SHP77 treated with DMSO at 0.1 percent for 48 hours (cell line): Measurements from ENCODE around the gene FBXO21.
A peak's percentile ranks its signal among the peaks of the same experiment; 100 is the strongest.
"Not testable (repeated sequence)": the region's sequence is repeated elsewhere in the genome, so short reads cannot be mapped to it uniquely, and the experiment has no call there.

Source experiments
- DNase-seq: peaks from one replicate; lab custom pipeline; 2025; lab: John Stamatoyannopoulos, UW

FBXO21 gene

DNA sequence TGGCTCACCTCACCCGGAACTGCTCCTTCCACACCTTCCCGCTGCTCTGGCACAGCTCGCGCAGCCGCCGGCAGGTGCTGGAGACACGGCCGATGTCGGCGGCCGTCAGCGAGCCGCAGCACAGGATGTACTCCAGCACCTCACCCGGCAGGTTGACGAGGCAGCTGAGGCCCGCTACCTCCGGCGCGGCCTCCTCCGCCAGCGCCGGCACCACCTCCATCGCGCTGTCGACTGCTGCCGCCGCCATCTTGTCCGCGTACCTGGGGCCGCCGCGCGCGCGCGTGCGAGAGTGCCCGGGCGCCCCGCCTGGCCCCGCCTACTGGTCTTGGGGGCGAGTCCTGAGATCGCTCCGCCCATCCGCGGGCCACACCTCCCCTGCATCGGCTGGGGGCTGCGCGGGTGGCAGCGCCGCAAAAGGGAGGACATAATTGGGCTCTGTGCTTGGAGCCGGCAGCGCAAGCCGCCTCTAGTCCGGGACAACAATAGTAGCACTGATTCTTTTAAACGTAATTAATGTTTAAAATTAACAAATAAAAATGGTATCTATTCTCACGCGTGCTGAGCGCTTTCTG lies at the start of gene FBXO21:
Gene FBXO21 (minus strand): TSS at position 261 of the 572 bp plus-strand sequence. CDS start 14 bp downstream, at position 247.
- peak; percentile 73 for DNase-seq

- peak; percentile 19 for DNase-seq
These were observed 46.3 kb upstream of the FBXO21 start for GRCh38 chr12:117236456-117237001.

- DNase-seq, result no peak
These were observed 45.0 kb upstream of the FBXO21 start for GRCh38 chr12:117235261-117235660.

GRCh38 chr12:117234441-117234840 lies 44.2 kb upstream of the FBXO21 start:
- no peak for DNase-seq

DNA sequence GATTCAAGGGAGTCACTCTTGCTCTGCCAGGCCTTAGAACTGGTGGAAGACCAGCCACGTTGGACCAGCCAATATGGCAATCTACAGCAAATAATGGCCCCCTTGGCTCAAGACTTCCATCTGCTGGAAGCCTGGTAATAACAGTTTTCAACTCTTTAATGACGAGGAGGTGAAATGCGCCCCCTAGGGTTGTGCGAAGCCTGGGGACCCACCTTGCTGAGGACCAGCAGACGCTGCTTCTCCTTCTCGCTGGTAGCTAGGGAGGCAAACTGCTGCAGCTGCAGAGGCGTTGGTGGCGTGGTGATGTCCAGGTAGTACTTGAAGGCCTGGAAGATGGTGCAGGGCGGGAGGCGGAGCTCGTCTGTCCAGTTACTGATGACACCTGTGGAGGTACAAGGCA lies 41.5 kb upstream of the FBXO21 start:
- no peak for DNase-seq

DNA sequence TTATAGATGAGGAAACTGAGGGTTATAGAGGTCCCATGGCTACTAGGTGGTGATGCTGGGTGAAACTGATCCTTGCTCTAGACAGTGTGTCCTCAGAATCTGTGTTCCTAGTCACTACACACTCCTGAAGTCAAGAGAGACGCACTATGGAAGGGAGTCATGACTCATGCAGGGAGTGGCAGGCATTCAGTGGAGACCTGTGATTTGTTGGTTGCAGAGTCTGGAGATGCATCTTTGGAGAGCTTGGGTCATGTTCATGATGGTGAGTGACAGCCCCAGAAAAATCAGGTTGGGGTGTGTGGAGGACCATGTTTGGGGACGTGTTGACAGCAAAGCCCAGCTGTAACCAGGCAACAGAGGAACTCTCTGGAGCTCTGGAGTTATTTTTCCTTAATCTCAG lies 38.0 kb upstream of the FBXO21 start:
- DNase-seq, result no peak

DNA sequence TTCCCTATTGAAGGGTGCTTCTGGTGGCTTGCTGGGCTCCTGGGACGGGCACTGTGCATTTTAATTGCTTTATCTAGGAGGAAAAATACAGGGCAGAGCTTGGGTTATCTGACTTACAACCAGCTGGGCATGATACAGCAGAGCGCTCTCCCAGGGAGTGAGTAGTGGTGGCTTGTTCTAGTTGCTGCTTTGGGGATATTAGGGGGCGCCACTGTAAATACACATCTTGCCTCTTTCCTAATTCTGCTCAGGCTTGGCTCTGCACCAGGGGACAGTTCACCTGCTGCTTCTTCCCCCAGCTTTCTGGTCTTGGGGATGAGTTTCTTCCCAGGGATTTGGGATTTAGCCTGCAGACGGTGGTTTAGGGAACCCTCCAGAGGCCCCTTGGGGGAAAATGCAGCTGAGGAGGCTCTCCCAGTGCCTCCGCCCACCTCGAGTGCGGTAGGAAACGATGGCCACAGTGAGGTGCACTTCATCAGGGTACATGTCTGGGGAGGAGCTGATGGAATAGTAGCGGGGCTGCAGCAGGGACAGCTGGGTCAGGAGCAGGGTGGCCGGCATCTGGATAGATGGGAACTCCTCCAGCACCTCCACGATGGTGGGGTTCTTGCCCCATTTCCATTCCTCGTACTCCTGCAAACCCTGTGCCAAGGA lies 36.9 kb upstream of the FBXO21 start:
- no peak for DNase-seq

- DNase-seq, result no peak
These were observed 36.2 kb upstream of the FBXO21 start for GRCh38 chr12:117226505-117226904.

GRCh38 chr12:117225179-117225578 lies 34.9 kb upstream of the FBXO21 start:
- no peak for DNase-seq

DNA sequence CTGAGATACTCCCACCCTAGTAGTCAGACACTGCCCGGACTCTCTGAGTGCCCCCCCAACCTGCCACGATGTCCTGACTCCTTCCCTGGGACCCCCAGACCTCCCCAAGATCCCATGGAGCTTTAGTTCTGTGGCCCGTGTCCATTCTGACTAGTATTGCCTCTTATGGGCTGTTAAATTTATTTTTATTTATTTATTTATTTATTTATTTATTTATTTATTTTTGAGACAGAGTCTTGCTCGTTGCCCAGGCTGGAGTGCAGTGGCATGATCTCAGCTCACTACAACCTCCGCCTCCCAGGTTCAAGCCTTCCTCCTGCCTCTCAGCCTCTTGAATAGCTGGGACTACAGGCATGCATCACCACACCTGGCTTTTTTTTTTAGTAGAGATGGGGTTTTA lies 30.7 kb upstream of the FBXO21 start:
- not testable (repeated sequence) for DNase-seq

DNA sequence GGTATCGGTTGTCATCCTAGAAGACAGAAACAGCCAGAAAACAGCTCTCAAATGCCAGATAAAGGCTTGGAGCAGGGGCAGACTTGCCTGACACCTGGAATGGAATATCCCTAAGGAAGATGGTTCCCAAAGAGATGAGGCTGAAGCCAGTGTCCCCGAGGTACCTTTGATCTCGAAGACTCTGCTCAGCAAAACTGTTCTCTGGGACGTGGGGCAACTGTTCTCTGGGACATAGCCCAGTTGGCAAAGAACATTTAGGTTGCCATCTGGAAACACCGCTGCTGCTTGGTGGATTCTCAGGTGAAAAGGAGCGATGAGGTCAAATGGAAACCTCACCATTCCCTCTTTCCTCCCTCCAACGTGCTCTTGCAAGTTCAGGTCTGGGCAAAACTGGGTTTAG lies 27.9 kb upstream of the FBXO21 start:
- no peak for DNase-seq

GRCh38 chr12:117216686-117217085 lies 26.4 kb upstream of the FBXO21 start:
- DNase-seq, result no peak

- no peak for DNase-seq
These were observed 24.5 kb upstream of the FBXO21 start for GRCh38 chr12:117214797-117215196.

GRCh38 chr12:117213295-117213808 lies 23.1 kb upstream of the FBXO21 start:
- DNase-seq, result no peak

DNA sequence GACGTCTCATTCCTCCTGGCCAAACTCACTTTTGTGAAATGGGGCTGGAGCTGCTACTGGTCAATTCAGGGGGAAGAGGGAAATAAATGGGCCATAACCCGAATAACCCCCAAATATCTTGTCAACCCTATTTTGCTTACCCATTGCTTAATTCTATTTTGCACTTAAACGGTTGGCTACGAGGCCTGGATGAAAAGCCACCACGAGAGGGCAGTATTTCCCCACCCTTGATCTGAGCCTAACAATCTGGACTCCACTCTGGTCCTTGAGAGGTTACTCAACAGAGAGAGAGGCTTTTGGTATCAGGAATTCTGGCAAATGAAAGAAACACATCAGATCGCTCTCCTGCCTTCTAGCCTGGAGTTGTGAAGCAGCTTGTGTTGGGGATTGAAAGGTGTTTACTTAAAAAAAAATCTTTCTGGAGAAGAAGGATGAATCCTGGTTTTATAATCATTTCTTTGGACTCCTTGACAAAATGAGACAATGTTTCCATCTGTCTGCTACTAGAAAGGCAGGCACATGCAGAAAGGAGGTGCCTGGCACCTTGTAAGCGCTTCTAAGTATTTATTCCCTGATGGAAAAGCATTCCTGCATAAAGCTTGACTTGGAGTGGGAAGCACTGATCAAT lies 22.4 kb upstream of the FBXO21 start:
- DNase-seq, result peak; percentile 22

- DNase-seq, result no peak
These were observed 20.1 kb upstream of the FBXO21 start for GRCh38 chr12:117210266-117210918.

- no peak for DNase-seq
These were observed 19.4 kb upstream of the FBXO21 start for GRCh38 chr12:117209626-117210025.

- DNase-seq, result no peak
These were observed 18.7 kb upstream of the FBXO21 start for GRCh38 chr12:117208811-117209455.

GRCh38 chr12:117208206-117208605 lies 17.9 kb upstream of the FBXO21 start:
- DNase-seq, result no peak

DNA sequence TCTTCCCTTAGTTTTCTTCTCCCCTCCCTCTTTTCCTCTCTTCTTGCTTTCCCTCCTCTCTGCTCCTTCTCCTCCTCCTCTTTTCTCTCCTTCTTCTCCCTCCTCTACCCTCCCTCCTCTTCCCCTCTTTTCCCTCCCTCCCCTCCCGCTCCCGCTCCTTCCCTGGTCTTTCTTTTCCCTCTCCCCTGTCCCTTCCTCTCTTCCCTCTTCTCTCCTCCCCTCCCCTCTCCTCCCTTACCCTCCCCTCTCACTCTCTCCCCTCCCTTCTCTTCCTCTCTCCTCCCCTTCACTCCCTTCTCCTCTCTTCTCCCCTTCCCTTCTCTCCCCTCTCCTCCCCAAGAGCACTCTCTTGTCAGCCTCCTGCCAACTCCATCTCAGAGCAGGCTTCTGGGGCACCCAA lies 17.4 kb upstream of the FBXO21 start:
- DNase-seq, result no peak

DNA sequence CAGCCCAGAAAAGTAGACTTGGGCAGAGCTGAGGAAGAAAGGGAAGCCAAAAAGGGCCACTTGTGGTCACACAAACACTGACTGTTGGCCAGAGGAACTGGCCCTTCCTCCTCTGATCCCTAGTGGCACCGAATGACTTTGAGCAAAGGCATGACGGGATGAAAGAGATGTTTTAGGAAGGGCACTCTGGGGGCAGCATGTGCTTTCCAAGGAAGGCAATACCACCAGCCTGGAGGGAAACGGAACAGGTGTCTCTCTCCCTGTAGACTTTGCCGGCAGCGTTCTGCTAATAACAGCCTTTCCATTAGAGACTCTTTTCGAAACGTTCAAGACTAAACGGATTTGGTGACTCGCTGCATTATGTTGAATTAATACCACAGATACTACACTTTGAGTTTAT lies 12.3 kb upstream of the FBXO21 start:
- no peak for DNase-seq

DNA sequence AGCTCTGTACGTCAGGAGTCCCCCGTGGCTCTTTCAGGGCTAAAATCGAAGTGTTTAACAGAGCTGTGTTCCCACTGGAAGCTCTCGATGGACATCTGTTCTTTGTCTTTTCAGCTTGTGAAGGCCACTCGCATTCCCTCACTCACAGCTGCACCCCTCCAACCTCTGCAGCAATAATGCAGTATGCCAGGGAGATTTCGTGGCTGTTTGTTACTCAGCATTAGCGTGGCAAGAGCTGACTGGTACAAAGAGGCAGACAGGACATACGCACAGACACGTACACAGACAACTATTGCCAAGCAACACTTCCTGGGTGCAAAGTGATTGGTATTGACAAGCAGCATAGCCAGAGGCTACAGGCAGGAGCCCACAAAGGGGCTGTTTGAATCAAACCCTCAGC lies 11.8 kb upstream of the FBXO21 start:
- no peak for DNase-seq
